ENCODE results near the gene ERG28.

GRCh38 chr14:75626396-75626795 lies 34.3 kb downstream of the ERG28 start:
- TF ChIP-seq CTCF (IDR thresholded peaks at IDR 0.05) (no peak), POLR2AphosphoS5 (IDR thresholded peaks at IDR 0.05) (no peak), POLR2A (IDR thresholded peaks at IDR 0.05) (no peak), EP300 (IDR thresholded peaks at IDR 0.05) (no peak)
